ENCODE results near the gene MROH8. TPM values are rescaled to one million over a fixed set of nuclear protein-coding genes. Genes with fewer than 3 reads are reported as not detected.

The MROH8 gene
- polyA plus RNA-seq, 1 donor from 2014 or later = 3.2 TPM

DNA sequence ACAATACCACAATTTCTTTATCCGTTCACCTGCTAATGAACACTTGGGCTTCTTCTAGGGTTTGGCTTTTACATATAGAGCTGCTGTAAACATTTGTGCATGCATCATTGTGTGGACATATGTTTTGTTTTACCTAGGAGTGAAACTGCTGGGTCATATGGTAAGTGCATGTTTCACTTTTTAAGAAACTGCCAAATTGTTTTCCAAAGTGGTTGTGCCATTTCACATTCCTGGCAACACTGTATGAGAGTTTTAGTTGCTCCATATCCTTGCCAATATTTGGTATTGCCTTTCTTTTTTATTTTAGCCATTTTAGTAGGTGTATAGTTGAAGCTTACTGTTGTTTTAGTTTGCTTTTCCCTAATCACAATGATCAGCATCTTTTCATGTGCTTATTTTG lies 14.3 kb downstream of the MROH8 start:
- no peak overlapping the region for H2AFZ ChIP-seq (ENCODE audit: low read depth, low read length)
- no peaks in the 10 kb centered on the region for H3K79me2 ChIP-seq (replicated peaks; ENCODE audit: insufficient read depth, low read length)
- TF ChIP-seq POLR2AphosphoS5 (IDR thresholded peaks at IDR 0.05) = no peak
- TF ChIP-seq, protein P1, sequence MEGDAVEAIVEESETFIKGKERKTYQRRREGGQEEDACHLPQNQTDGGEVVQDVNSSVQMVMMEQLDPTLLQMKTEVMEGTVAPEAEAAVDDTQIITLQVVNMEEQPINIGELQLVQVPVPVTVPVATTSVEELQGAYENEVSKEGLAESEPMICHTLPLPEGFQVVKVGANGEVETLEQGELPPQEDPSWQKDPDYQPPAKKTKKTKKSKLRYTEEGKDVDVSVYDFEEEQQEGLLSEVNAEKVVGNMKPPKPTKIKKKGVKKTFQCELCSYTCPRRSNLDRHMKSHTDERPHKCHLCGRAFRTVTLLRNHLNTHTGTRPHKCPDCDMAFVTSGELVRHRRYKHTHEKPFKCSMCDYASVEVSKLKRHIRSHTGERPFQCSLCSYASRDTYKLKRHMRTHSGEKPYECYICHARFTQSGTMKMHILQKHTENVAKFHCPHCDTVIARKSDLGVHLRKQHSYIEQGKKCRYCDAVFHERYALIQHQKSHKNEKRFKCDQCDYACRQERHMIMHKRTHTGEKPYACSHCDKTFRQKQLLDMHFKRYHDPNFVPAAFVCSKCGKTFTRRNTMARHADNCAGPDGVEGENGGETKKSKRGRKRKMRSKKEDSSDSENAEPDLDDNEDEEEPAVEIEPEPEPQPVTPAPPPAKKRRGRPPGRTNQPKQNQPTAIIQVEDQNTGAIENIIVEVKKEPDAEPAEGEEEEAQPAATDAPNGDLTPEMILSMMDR (IDR thresholded peaks at IDR 0.05; ENCODE audit: poor library complexity, severe bottlenecking) = no peak
- TF ChIP-seq RAD21 (conservative IDR thresholded peaks at IDR 0.05) = no peak
- no peak for TF ChIP-seq TAF1 (IDR thresholded peaks at IDR 0.05; ENCODE audit: low read depth)
- no peak for TF ChIP-seq MXI1 (conservative IDR thresholded peaks at IDR 0.05; ENCODE audit: poor library complexity, severe bottlenecking)
- no peak for TF ChIP-seq SMC3 (conservative IDR thresholded peaks at IDR 0.05; ENCODE audit: poor library complexity)
- no peak for TF ChIP-seq EP300 (conservative IDR thresholded peaks at IDR 0.05; ENCODE audit: poor library complexity, severe bottlenecking)
- TF ChIP-seq, protein P2, sequence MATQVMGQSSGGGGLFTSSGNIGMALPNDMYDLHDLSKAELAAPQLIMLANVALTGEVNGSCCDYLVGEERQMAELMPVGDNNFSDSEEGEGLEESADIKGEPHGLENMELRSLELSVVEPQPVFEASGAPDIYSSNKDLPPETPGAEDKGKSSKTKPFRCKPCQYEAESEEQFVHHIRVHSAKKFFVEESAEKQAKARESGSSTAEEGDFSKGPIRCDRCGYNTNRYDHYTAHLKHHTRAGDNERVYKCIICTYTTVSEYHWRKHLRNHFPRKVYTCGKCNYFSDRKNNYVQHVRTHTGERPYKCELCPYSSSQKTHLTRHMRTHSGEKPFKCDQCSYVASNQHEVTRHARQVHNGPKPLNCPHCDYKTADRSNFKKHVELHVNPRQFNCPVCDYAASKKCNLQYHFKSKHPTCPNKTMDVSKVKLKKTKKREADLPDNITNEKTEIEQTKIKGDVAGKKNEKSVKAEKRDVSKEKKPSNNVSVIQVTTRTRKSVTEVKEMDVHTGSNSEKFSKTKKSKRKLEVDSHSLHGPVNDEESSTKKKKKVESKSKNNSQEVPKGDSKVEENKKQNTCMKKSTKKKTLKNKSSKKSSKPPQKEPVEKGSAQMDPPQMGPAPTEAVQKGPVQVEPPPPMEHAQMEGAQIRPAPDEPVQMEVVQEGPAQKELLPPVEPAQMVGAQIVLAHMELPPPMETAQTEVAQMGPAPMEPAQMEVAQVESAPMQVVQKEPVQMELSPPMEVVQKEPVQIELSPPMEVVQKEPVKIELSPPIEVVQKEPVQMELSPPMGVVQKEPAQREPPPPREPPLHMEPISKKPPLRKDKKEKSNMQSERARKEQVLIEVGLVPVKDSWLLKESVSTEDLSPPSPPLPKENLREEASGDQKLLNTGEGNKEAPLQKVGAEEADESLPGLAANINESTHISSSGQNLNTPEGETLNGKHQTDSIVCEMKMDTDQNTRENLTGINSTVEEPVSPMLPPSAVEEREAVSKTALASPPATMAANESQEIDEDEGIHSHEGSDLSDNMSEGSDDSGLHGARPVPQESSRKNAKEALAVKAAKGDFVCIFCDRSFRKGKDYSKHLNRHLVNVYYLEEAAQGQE (IDR thresholded peaks at IDR 0.05; ENCODE audit: borderline replicate concordance) = no peak
- TF ChIP-seq EZH2 (IDR thresholded peaks at IDR 0.05; ENCODE audit: borderline replicate concordance, insufficient read depth, low read length, poor library complexity, severe bottlenecking) = no peak

DNA sequence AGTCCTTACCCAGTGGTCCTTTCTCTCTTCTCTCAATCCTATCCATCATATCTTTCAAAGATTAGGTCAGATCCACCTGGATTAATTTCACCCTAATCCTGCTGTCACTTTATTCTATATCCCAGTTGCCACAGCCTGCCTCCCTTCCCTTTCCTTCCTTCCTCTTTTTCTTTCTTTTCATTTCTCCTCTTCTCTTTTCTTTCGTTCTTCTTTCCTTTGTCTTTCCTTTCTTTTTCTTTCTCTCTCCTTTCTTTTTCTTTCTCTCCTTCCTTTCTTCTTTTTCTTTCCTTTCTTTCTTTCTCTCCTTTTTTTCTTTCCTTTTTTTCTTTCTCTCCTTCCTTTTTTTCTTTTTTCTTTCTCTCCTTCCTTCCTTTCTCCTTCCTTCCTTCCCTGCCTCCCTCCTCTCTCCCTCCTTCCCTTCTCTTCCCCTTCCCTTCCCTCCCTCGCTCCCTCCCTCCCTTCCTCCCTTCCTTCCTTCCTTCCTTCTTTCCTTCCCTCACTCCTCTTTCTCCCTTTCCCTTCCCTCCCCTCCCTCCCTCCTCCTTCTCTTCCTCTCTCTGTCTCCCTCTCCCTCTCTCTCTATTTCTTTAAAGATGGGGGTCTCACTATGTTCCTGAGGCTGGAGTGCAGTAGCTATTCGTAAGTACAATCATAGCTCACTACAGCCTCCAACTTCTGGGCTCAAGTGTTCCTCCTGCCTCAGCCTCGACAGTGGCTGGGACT lies 15.4 kb downstream of the MROH8 start:
- Histone ChIP-seq H3K27ac (ENCODE audit: low read length) (no peak overlapping the region), H3K9me3 (ENCODE audit: low read length) (no peaks in the 10 kb centered on the region), H2AFZ (ENCODE audit: low read depth, low read length) (no peak overlapping the region), H3K9ac (ENCODE audit: low read length) (no peak overlapping the region), H4K20me1 (ENCODE audit: insufficient read depth) (no peaks in the 10 kb centered on the region), H3K9me2 (ENCODE audit: insufficient read depth, low read length) (no peaks in the 10 kb centered on the region), H3K79me2 (replicated peaks; ENCODE audit: insufficient read depth, low read length) (no peaks in the 10 kb centered on the region), H3K27me3 (ENCODE audit: insufficient read depth, low read depth, low read length) (no peaks in the 10 kb centered on the region), H3K4me2 (ENCODE audit: low read length) (no peak overlapping the region), H3K4me3 (ENCODE audit: low read length) (no peak overlapping the region), H3K36me3 (ENCODE audit: insufficient read depth, low read length) (peaks cover 4% of the 10 kb centered on the region), H3F3A (ENCODE audit: insufficient read depth, low read length, poor library complexity, severe bottlenecking) (no peaks in the 10 kb centered on the region)
- TF ChIP-seq POLR2AphosphoS5 (IDR thresholded peaks at IDR 0.05) = no peak
- TF ChIP-seq EP300 (conservative IDR thresholded peaks at IDR 0.05; ENCODE audit: poor library complexity, severe bottlenecking) = no peak
- TF ChIP-seq TAF1 (IDR thresholded peaks at IDR 0.05; ENCODE audit: low read depth) = no peak
- TF ChIP-seq, protein P1 (IDR thresholded peaks at IDR 0.05; ENCODE audit: poor library complexity, severe bottlenecking) = no peak
- no peak for TF ChIP-seq SMC3 (conservative IDR thresholded peaks at IDR 0.05; ENCODE audit: poor library complexity)
- no peak for TF ChIP-seq RAD21 (conservative IDR thresholded peaks at IDR 0.05)
- TF ChIP-seq EZH2 (IDR thresholded peaks at IDR 0.05; ENCODE audit: borderline replicate concordance, insufficient read depth, low read length, poor library complexity, severe bottlenecking) = no peak
- TF ChIP-seq MXI1 (conservative IDR thresholded peaks at IDR 0.05; ENCODE audit: poor library complexity, severe bottlenecking) = no peak
- TF ChIP-seq, protein P2 (IDR thresholded peaks at IDR 0.05; ENCODE audit: borderline replicate concordance) = no peak

More for the DNA sequence above, 14.3 kb downstream of the MROH8 start:
- H3K36me3 ChIP-seq (ENCODE audit: insufficient read depth, low read length) = peaks cover 4% of the 10 kb centered on the region
- no peaks in the 10 kb centered on the region for H3K27me3 ChIP-seq (ENCODE audit: insufficient read depth, low read depth, low read length)
- no peak overlapping the region for H3K4me2 ChIP-seq (ENCODE audit: low read length)
- no peak overlapping the region for H3K27ac ChIP-seq (ENCODE audit: low read length)
- H3K4me3 ChIP-seq (ENCODE audit: low read length) = no peak overlapping the region
- no peaks in the 10 kb centered on the region for H3F3A ChIP-seq (ENCODE audit: insufficient read depth, low read length, poor library complexity, severe bottlenecking)
- no peaks in the 10 kb centered on the region for H3K9me2 ChIP-seq (ENCODE audit: insufficient read depth, low read length)
- no peak overlapping the region for H3K9ac ChIP-seq (ENCODE audit: low read length)
- no peaks in the 10 kb centered on the region for H3K9me3 ChIP-seq (ENCODE audit: low read length)
- no peaks in the 10 kb centered on the region for H4K20me1 ChIP-seq (ENCODE audit: insufficient read depth)
